Measurements from ENCODE around the gene GTF3C4.

DNA sequence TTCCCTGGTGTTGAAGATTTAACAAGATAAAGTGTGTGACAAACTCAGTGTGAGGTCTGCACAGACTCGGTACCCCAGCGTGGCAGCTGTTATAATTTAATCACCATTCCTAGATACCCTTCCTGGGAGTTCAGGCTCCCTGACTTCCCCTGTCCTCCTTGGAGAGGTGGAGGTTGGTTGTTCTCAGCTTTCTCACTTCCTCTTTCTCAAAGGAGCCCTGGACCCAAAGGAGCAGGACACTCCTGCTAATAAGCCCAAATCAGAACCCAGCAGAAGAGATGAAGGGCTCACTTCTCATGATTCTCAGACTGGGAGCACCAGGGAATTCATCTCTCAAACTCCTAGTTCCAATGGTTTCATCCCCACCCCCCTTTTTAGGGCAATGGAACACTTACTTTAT lies 58.2 kb downstream of the GTF3C4 start:
- no peak for TF ChIP-seq POLR2A (IDR thresholded peaks at IDR 0.05)
- TF ChIP-seq, protein P1, sequence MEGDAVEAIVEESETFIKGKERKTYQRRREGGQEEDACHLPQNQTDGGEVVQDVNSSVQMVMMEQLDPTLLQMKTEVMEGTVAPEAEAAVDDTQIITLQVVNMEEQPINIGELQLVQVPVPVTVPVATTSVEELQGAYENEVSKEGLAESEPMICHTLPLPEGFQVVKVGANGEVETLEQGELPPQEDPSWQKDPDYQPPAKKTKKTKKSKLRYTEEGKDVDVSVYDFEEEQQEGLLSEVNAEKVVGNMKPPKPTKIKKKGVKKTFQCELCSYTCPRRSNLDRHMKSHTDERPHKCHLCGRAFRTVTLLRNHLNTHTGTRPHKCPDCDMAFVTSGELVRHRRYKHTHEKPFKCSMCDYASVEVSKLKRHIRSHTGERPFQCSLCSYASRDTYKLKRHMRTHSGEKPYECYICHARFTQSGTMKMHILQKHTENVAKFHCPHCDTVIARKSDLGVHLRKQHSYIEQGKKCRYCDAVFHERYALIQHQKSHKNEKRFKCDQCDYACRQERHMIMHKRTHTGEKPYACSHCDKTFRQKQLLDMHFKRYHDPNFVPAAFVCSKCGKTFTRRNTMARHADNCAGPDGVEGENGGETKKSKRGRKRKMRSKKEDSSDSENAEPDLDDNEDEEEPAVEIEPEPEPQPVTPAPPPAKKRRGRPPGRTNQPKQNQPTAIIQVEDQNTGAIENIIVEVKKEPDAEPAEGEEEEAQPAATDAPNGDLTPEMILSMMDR (IDR thresholded peaks at IDR 0.05), result no peak

All from testis (tissue), 2 donors.